Cardiac muscle cell (in vitro differentiated cells and primary cell): ENCODE data around the gene RPS6KA4. TPM values are rescaled to one million over a fixed set of nuclear protein-coding genes. Genes with fewer than 3 reads are reported as not detected.

Source experiments
- DNase-seq, 2 donors: peaks; one replicate each; pipeline versions ENCODE4 v3.0.0 to v3.0.0-alpha.2; 2010 to 2017; ENCODE audit warnings: low read depth in 1 of 2, low spot score in 1 of 2
- H3K27ac ChIP-seq: fragments of 200-600 bp; sonication (generic); 2 replicates; pipeline ENCODE4 v1.5.1; 2016
- H3K27me3 ChIP-seq: fragments of 200-600 bp; sonication (generic); 2 replicates; pipeline ENCODE4 v1.6.0; 2016; ENCODE audit warnings: control low read depth
- H3K36me3 ChIP-seq: fragments of 200-600 bp; sonication (generic); 2 replicates; pipeline ENCODE4 v1.5.1; 2016; ENCODE audit warnings: control low read depth
- H3K4me1 ChIP-seq: fragments of 200-600 bp; sonication (generic); 2 replicates; pipeline ENCODE4 v1.8.1; 2017; ENCODE audit warnings: low read depth, mild to moderate bottlenecking, mixed run types
- H3K4me3 ChIP-seq: fragments of 200-600 bp; sonication (generic); 2 replicates; pipeline ENCODE4 v1.5.1; 2016; ENCODE audit warnings: mild to moderate bottlenecking
- H3K9me3 ChIP-seq: fragments of 200-600 bp; sonication (generic); 2 replicates; pipeline ENCODE4 v1.5.1; 2017; ENCODE audit warnings: low read depth, mild to moderate bottlenecking, control low read depth
- CTCF ChIP-seq: IDR thresholded peaks from 2 replicates; pipeline ENCODE4 v1.5.1; 2012; ENCODE audit warnings: low read depth, mild to moderate bottlenecking, low read length
- polyA plus RNA-seq: library from polyadenylated mRNA; unstranded; fragments of >200 nt; fragmentation: Nextera tagmentation; extraction: Ambion mirVana; gene quantifications from 2 replicates; pipeline ENCODE4 v1.2.1, GENCODE V29; 2016
- total RNA-seq: library from RNA; depleted of rRNA; stranded (reverse); fragments of >200 nt; gene quantifications from 2 replicates; pipeline ENCODE4 v1.2.3, GENCODE V29; 2016

RPS6KA4 gene
- total and polyA plus RNA-seq, 2 experiments from 2014 or later = 22.3 to 28.2 TPM

GRCh38 chr11:64359712-64360445 is 917 bp downstream of the RPS6KA4 start:
- Histone ChIP-seq H3K4me1 (peaks cover 22% of the 10 kb centered on the region), H3K36me3 (peaks cover 8% of the 10 kb centered on the region), H3K27me3 (no peaks in the 10 kb centered on the region), H3K9me3 (no peaks in the 10 kb centered on the region), H3K27ac (no peak overlapping the region), H3K4me3 (peak overlapping the region; percentile 91)
- no peak for DNase-seq
- no peak for TF ChIP-seq CTCF

GRCh38 chr11:64360448-64360921 is 1.5 kb downstream of the RPS6KA4 start:
- H3K27ac ChIP-seq = no peak overlapping the region
- no peaks in the 10 kb centered on the region for H3K27me3 ChIP-seq
- no peak for DNase-seq
- H3K4me1 ChIP-seq = peaks cover 17% of the 10 kb centered on the region
- TF ChIP-seq CTCF = no peak
- H3K9me3 ChIP-seq = no peaks in the 10 kb centered on the region
- H3K4me3 ChIP-seq = no peak overlapping the region
- peaks cover 12% of the 10 kb centered on the region for H3K36me3 ChIP-seq

- no peak overlapping the region for H3K4me3 ChIP-seq
- peaks cover 17% of the 10 kb centered on the region for H3K36me3 ChIP-seq
- TF ChIP-seq CTCF = no peak
- no peaks in the 10 kb centered on the region for H3K27me3 ChIP-seq
- no peaks in the 10 kb centered on the region for H3K9me3 ChIP-seq
- no peak overlapping the region for H3K27ac ChIP-seq
- peaks cover 16% of the 10 kb centered on the region for H3K4me1 ChIP-seq
- DNase-seq = no peak
These were observed 2.7 kb downstream of the RPS6KA4 start for GRCh38 chr11:64361659-64362058.

DNA sequence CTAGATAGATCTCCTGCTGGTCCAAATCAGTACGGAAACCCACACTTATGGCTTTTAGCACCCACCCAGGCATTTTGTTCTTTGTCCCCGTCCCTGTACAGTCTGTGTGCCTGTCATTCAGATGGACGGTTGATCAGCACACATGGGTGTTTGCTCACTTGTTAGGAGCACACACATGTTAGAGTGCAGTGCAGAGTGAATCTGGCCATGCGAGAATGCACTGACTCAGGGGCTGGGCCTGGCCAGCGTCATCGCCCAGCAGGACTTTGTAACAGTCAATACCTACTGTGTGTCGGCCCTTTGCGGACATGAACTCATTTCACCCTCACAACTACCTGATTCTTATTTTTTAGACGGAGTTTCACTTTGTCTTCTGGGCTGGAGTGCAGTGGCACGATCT is 3.4 kb downstream of the RPS6KA4 start:
- Histone ChIP-seq H3K9me3 (no peaks in the 10 kb centered on the region), H3K36me3 (peaks cover 19% of the 10 kb centered on the region), H3K4me1 (peaks cover 13% of the 10 kb centered on the region), H3K4me3 (no peak overlapping the region), H3K27ac (no peak overlapping the region), H3K27me3 (no peaks in the 10 kb centered on the region)
- no peak for DNase-seq
- no peak for TF ChIP-seq CTCF

DNA sequence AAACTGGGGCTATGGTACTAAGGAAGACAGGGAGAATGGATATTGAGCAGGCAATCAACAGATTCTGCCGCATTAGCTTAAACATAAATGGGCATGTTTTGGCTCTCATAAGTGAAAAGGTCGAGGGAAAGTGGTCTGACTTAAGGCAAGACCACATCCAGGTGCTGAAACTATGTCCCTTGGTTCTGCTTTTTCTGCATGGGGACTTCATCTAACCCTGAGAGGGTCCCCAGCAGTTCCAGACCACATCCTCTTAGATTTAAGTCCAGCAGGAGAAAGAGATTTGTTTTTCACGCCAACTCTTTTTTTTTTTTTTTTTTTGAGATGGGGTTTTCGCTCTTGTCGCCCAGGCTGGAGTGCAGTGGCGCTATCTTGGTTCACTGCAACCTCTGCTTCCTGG is 5.5 kb downstream of the RPS6KA4 start:
- peaks cover 24% of the 10 kb centered on the region for H3K36me3 ChIP-seq
- no peak overlapping the region for H3K4me3 ChIP-seq
- no peaks in the 10 kb centered on the region for H3K9me3 ChIP-seq
- no peaks in the 10 kb centered on the region for H3K4me1 ChIP-seq
- no peak for DNase-seq
- H3K27me3 ChIP-seq = no peaks in the 10 kb centered on the region
- no peak for TF ChIP-seq CTCF
- no peak overlapping the region for H3K27ac ChIP-seq
